HL-60 (cell line): ENCODE measurements around the gene SEMA6B.

Experiments
- DNase-seq, 2 experiments: peaks; one replicate each; pipeline ENCODE4 v3.0.0-alpha.2; 2010 to 2020; ENCODE audit warnings: low read depth in 1 of 2, low spot score in 1 of 2
- H3K27ac ChIP-seq: fragments of 250-450 bp; sonication (Bioruptor Pico); replicated peaks from 2 replicates; pipeline ENCODE4 v1.5.1; 2020; ENCODE audit warnings: mild to moderate bottlenecking, moderate library complexity
- H3K27me3 ChIP-seq: fragments of 250-450 bp; sonication (Bioruptor Pico); 2 replicates; pipeline ENCODE4 v1.5.1; 2021; ENCODE audit warnings: mild to moderate bottlenecking, moderate library complexity; ENCODE audit not compliant: insufficient read depth, poor library complexity, severe bottlenecking
- H3K4me3 ChIP-seq: replicated peaks from 2 replicates; pipeline ENCODE4 v1.5.1; 2011; ENCODE audit warnings: mild to moderate bottlenecking, control low read depth, low read length; ENCODE audit not compliant: insufficient read depth
- CTCF ChIP-seq: IDR thresholded peaks from one replicate; pipeline ENCODE4 v1.5.1; 2011; ENCODE audit warnings: low read length, control low read depth, inconsistent platforms; ENCODE audit not compliant: insufficient read depth
- GABPA ChIP-seq: IDR thresholded peaks from 2 replicates; pipeline ENCODE4 v1.6.1; 2012; ENCODE audit warnings: low read depth
- POLR2AphosphoS5 ChIP-seq: IDR thresholded peaks from 2 replicates; pipeline ENCODE4 v1.6.1; 2012; ENCODE audit warnings: low read depth
- REST ChIP-seq: IDR thresholded peaks from 2 replicates; pipeline ENCODE4 v1.6.1; 2012; ENCODE audit warnings: low read depth; ENCODE audit not compliant: insufficient replicate concordance
- SPI1 ChIP-seq: IDR thresholded peaks from 2 replicates; pipeline ENCODE4 v1.6.1; 2012; ENCODE audit warnings: low read depth, mild to moderate bottlenecking, borderline replicate concordance

Gene SEMA6B

GRCh38 chr19:4512070-4512469 is 47.4 kb downstream of the SEMA6B start:
- H3K27me3 ChIP-seq, result no peaks in the 10 kb centered on the region
- no peak for DNase-seq

GRCh38 chr19:4511300-4512054 is 48.0 kb downstream of the SEMA6B start:
- Histone ChIP-seq H3K27ac (no peak overlapping the region), H3K4me3 (no peak overlapping the region), H3K27me3 (no peaks in the 10 kb centered on the region)
- TF ChIP-seq POLR2AphosphoS5, result no peak
- TF ChIP-seq SPI1, result no peak
- TF ChIP-seq GABPA, result no peak
- no peak for TF ChIP-seq REST
- TF ChIP-seq CTCF, result no peak
- DNase-seq, result no peak

More at GRCh38 chr19:4512070-4512469, 47.4 kb downstream of the SEMA6B start:
- TF ChIP-seq POLR2AphosphoS5 (no peak), GABPA (no peak), REST (no peak), CTCF (no peak), SPI1 (no peak)
- no peak overlapping the region for H3K27ac ChIP-seq
- no peak overlapping the region for H3K4me3 ChIP-seq

GRCh38 chr19:4510435-4511255 is 48.8 kb downstream of the SEMA6B start:
- Histone ChIP-seq H3K4me3 (no peak overlapping the region), H3K27me3 (no peaks in the 10 kb centered on the region), H3K27ac (no peak overlapping the region)
- no peak for DNase-seq
- no peak for TF ChIP-seq GABPA
- no peak for TF ChIP-seq CTCF
- no peak for TF ChIP-seq REST
- no peak for TF ChIP-seq SPI1
- TF ChIP-seq POLR2AphosphoS5, result no peak
